B cell (primary cell): ENCODE data around the gene JPT2.

Experiments used
- EZH2 ChIP-seq: IDR thresholded peaks from 2 replicates; pipeline ENCODE4 v1.6.1; 2012; ENCODE audit warnings: borderline replicate concordance, low read depth, mild to moderate bottlenecking, moderate library complexity, low read length; ENCODE audit not compliant: insufficient read depth, poor library complexity, severe bottlenecking
- TF ChIP-seq, protein P1 (sequence below): fragments of 200-600 bp; IDR thresholded peaks from one replicate; pipeline ENCODE4 v1.8.0; 2022; ENCODE audit warnings: antibody characterized with exemption, mild to moderate bottlenecking

DNA sequence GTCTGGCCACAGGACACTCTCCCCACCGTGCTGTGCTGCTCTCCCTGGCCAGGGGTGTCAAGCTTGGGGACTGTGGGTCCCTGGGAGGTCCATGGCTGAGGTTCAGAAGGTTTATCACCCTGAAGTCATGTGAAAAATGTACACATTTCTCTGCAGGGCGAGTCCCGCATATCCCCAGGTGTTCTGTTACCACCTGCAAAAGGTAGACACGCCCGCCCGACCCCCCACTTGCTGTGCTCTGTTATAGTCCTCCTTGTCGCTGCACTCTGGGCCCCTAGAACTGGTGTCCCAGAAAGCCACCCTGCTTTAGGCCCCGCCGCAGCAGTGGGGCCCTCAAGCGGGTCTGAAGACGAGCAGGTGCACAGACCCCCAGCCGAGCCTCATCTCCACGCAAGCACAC is 11.8 kb downstream of the JPT2 start:
- TF ChIP-seq, protein P1, sequence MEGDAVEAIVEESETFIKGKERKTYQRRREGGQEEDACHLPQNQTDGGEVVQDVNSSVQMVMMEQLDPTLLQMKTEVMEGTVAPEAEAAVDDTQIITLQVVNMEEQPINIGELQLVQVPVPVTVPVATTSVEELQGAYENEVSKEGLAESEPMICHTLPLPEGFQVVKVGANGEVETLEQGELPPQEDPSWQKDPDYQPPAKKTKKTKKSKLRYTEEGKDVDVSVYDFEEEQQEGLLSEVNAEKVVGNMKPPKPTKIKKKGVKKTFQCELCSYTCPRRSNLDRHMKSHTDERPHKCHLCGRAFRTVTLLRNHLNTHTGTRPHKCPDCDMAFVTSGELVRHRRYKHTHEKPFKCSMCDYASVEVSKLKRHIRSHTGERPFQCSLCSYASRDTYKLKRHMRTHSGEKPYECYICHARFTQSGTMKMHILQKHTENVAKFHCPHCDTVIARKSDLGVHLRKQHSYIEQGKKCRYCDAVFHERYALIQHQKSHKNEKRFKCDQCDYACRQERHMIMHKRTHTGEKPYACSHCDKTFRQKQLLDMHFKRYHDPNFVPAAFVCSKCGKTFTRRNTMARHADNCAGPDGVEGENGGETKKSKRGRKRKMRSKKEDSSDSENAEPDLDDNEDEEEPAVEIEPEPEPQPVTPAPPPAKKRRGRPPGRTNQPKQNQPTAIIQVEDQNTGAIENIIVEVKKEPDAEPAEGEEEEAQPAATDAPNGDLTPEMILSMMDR, result no peak
- TF ChIP-seq EZH2, result no peak
